NCI-H2196 (cell line): ENCODE measurements around the gene CCT2.

Experiments used
- DNase-seq: peaks from one replicate; lab custom pipeline; 2025; ENCODE audit not compliant: unreplicated experiment; lab: John Stamatoyannopoulos, UW

CCT2 gene

GRCh38 chr12:69639400-69640016 lies 54.2 kb downstream of the CCT2 start:
- DNase-seq, result peak; percentile 75

- DNase-seq, result no peak
Observed at GRCh38 chr12:69641546-69641945, 56.3 kb downstream of the CCT2 start.

GRCh38 chr12:69642531-69642930 lies 57.3 kb downstream of the CCT2 start:
- DNase-seq, result peak; percentile 19

DNA sequence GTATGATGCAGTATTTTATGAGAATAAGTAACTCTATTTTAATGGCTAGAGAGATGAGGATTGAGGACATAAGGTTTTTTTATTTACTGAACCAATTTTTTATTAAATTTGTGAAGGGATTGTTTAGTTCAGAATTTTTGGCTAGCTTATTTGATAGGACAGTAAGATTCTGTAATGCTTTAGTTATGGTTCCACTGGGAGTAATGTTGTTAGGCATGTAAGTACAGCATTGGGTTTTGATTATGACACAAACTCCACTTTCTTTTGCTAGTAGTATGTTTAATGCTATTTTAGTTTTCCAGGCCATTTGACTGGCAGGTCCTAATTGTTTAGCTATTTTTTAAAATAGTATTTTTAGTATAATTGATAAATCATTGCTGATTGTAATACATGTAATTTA lies 59.3 kb downstream of the CCT2 start:
- no peak for DNase-seq

DNA sequence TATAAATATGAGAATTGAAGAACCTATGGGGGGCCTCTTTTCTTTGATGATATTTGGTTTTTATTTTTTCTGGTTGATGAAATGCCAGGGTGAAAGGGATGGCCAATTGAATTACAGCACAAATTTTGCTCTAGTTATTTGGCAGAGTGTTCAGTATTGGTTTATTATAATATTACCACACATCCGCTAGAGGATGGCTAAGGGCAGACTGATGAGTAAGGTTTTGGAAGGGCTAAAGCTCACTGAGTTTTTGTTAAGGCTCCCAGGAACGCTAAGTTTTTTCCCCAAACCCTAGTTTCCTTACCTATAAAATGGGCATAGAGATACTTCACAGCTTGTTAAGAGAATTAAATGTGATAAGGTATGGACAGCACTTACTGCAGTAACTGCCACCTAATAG lies 59.8 kb downstream of the CCT2 start:
- DNase-seq, result no peak

DNA sequence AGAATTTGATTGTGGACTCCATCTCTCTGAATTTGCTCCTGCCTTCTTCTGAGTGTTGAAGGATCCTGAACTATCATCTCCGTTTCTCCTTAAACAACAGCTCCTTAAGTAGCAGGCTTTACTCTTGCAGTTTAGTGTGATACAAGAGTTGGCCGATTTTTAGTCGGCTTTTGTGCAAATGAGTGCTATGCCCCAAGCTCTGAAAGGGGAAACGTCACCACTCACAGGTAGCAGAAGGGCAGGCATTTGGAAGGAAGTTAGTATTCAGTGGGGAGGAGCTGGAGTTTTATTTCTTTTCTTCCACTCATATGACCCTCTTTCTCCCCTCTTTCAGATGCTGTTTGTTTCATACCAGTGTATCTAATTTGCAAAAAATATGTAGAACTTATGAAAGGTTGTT lies 61.9 kb downstream of the CCT2 start:
- DNase-seq, result no peak

GRCh38 chr12:69648476-69648875 lies 63.2 kb downstream of the CCT2 start:
- no peak for DNase-seq

DNA sequence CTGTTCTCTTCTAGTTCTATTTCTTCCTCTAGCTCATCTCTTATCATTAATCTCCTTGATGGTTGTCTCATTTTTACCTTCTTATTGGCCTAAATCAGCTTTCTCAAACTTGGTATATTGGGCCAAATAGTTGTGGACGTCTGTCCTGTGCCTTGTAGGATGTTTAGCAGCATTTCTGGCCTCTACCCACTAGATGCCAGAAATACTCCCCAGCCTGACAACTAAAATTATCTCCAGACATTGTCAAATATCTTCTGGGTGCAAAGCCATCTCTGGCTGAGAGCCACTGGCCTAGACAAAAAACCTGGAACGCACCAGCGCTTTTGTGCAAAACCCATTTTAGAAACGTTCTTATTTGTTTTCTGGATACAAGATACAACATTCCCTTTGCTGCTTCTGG lies 64.3 kb downstream of the CCT2 start:
- no peak for DNase-seq
